HG03571 (cell line): Measurements from ENCODE around the gene SLC6A6.
"Not testable (repeated sequence)": the region's sequence is repeated elsewhere in the genome, so short reads cannot be mapped to it uniquely, and the experiment has no call there.

Experiments used
- ATAC-seq: cut with Tn5 transposase; IDR thresholded peaks from one replicate; pipeline ENCODE4 v1.9.1; 2021; ENCODE audit not compliant: unreplicated experiment

Gene SLC6A6

GRCh38 chr3:14397531-14397930 lies 4.9 kb upstream of the SLC6A6 start:
- no peak for ATAC-seq

GRCh38 chr3:14397940-14398796 lies 4.2 kb upstream of the SLC6A6 start:
- ATAC-seq, result no peak

- ATAC-seq, result no peak
Observed at GRCh38 chr3:14398797-14399106, 3.7 kb upstream of the SLC6A6 start.

GRCh38 chr3:14401692-14402303 lies 608 bp upstream of the SLC6A6 start:
- no peak for ATAC-seq

- ATAC-seq, result no peak
Observed at GRCh38 chr3:14403619-14404155, 1.3 kb downstream of the SLC6A6 start.

GRCh38 chr3:14404186-14404585 lies 1.8 kb downstream of the SLC6A6 start:
- ATAC-seq, result no peak

GRCh38 chr3:14404631-14405359 lies 2.4 kb downstream of the SLC6A6 start:
- ATAC-seq, result no peak

- no peak for ATAC-seq
Observed at GRCh38 chr3:14405360-14406238, 3.2 kb downstream of the SLC6A6 start.

- no peak for ATAC-seq
Observed at GRCh38 chr3:14406336-14406735, 3.9 kb downstream of the SLC6A6 start.

GRCh38 chr3:14406766-14407165 lies 4.4 kb downstream of the SLC6A6 start:
- no peak for ATAC-seq

- no peak for ATAC-seq
Observed at GRCh38 chr3:14407203-14407602, 4.8 kb downstream of the SLC6A6 start.

GRCh38 chr3:14409779-14410063 lies 7.3 kb downstream of the SLC6A6 start:
- ATAC-seq, result not testable (repeated sequence)

- no peak for ATAC-seq
Observed at GRCh38 chr3:14410106-14410502, 7.7 kb downstream of the SLC6A6 start.

GRCh38 chr3:14410503-14411165 lies 8.2 kb downstream of the SLC6A6 start:
- no peak for ATAC-seq

- ATAC-seq, result no peak
Observed at GRCh38 chr3:14411166-14411526, 8.7 kb downstream of the SLC6A6 start.

- no peak for ATAC-seq
Observed at GRCh38 chr3:14411988-14412387, 9.6 kb downstream of the SLC6A6 start.

GRCh38 chr3:14412831-14413380 lies 10.5 kb downstream of the SLC6A6 start:
- ATAC-seq, result no peak

- ATAC-seq, result no peak
Observed at GRCh38 chr3:14413381-14414071, 11.1 kb downstream of the SLC6A6 start.

- no peak for ATAC-seq
Observed at GRCh38 chr3:14414846-14415464, 12.5 kb downstream of the SLC6A6 start.
